HepG2 (cell line): ENCODE data around the gene KATNB1. TPM values are rescaled to one million over a fixed set of nuclear protein-coding genes. Genes with fewer than 3 reads are reported as not detected.
"Not testable (repeated sequence)": the region's sequence is repeated elsewhere in the genome, so short reads cannot be mapped to it uniquely, and the experiment has no call there.

ENCODE experiments used
- ATAC-seq: fragments of 200-7000 bp; cut with Tn5 transposase; 3 replicates; pipeline ENCODE4 v1.9.1; 2020; ENCODE audit warnings: mild to moderate bottlenecking, moderate library complexity
- BruUV-seq: library from RNA; stranded (reverse); fragments of 400-500 nt; replicated peaks from 2 replicates; lab custom pipeline; 2021; lab: Mats Ljungman, UMichigan
- CTCF ChIA-PET: fragments of 300-600 bp; formaldehyde crosslinking; extraction: SDS; loops from one replicate; lab custom pipeline; 2021; ENCODE audit warnings: low total read pairs, inconsistent platforms, low intra/inter-chr PET ratio; lab: Yijun Ruan, JAX
- POLR2A ChIA-PET: fragments of 350-600 bp; sonication (Branson Sonifier 250); formaldehyde crosslinking; loops from one replicate; lab custom pipeline; 2020; ENCODE audit warnings: antibody characterized with exemption, inconsistent platforms; lab: Yijun Ruan, JAX
- DNase-seq: peaks from one replicate; pipeline ENCODE4 v3.0.0-alpha.2; 2015; ENCODE audit warnings: low spot score
- FAIRE-seq: peaks from 3 replicates; lab custom pipeline; 2011; peaks lifted over from hg19 to GRCh38; lab: Jason Lieb, UNC
- H2AFZ ChIP-seq: one replicate; pipeline ENCODE4 v1.6.1; 2011; ENCODE audit warnings: low read length, inconsistent platforms
- H3K27ac ChIP-seq: fragments of 300-600 bp; 3 replicates; pipeline ENCODE4 v1.8.0; 2011; ENCODE audit warnings: mixed run types, mild to moderate bottlenecking, mixed read lengths, low read length, inconsistent platforms; ENCODE audit not compliant: insufficient read depth; ENCODE audit errors: extremely low read length
- H3K27me3 ChIP-seq, 2 experiments: fragments of 200-600 bp in 1 of 2; 2 replicates in 1 of 2; 3 replicates in 1 of 2; pipeline versions ENCODE4 v1.6.0 to v1.8.0; 2011; ENCODE audit warnings: low read length in 2 of 2, mild to moderate bottlenecking in 2 of 2, moderate library complexity in 2 of 2, inconsistent platforms in 1 of 2; ENCODE audit not compliant: insufficient read depth in 2 of 2, control insufficient read depth in 1 of 2
- H3K36me3 ChIP-seq, 2 experiments: fragments of 200-600 bp in 1 of 2; replicated peaks in 1 of 2; 2 replicates in 1 of 2; 3 replicates in 1 of 2; pipeline versions ENCODE4 v1.5.1 to v1.8.0; 2011; ENCODE audit warnings: low read length in 2 of 2, inconsistent platforms in 1 of 2; ENCODE audit not compliant: insufficient read depth in 2 of 2, control insufficient read depth in 1 of 2
- H3K4me1 ChIP-seq: 2 replicates; pipeline ENCODE4 v1.5.1; 2012; ENCODE audit warnings: low read length, inconsistent platforms; ENCODE audit not compliant: insufficient read depth
- H3K4me2 ChIP-seq: 2 replicates; pipeline ENCODE4 v1.6.0; 2011; ENCODE audit warnings: low read depth, low read length, inconsistent platforms
- H3K4me3 ChIP-seq, 3 experiments: fragments of 200-600 bp in 1 of 3; sonication (generic), shearing (Covaris generic) in 1 of 3; replicated peaks in 1 of 3; 2 replicates each; pipeline ENCODE4 v1.5.1; 2011 to 2016; ENCODE audit warnings: low read length in 3 of 3, inconsistent platforms in 2 of 3, low read depth in 2 of 3, mild to moderate bottlenecking in 2 of 3, control low read depth in 1 of 3, mixed read lengths in 1 of 3; ENCODE audit not compliant: insufficient read depth in 1 of 3
- H3K79me2 ChIP-seq: one replicate; pipeline ENCODE4 v1.6.1; 2011; ENCODE audit warnings: low read length, inconsistent platforms; ENCODE audit not compliant: insufficient read depth
- H3K9ac ChIP-seq: 2 replicates; pipeline ENCODE4 v1.6.0; 2011; ENCODE audit warnings: mild to moderate bottlenecking, low read depth, low read length, inconsistent platforms; ENCODE audit not compliant: insufficient read depth
- H3K9me3 ChIP-seq: 2 replicates; pipeline ENCODE4 v1.5.1; 2012; ENCODE audit warnings: mild to moderate bottlenecking, low read length
- H4K20me1 ChIP-seq: 2 replicates; pipeline ENCODE4 v1.6.0; 2011; ENCODE audit warnings: inconsistent platforms, mild to moderate bottlenecking, low read length, moderate library complexity; ENCODE audit not compliant: insufficient read depth
- GABPA ChIP-seq, 2 experiments: IDR thresholded peaks; 2 replicates each; pipeline ENCODE4 v1.6.1; 2011 to 2016; ENCODE audit warnings: low read depth in 2 of 2, low read length in 1 of 2, missing biosample characterization in 1 of 2, missing genetic modification characterization in 1 of 2
- ZNF720 ChIP-seq: sonication (generic); formaldehyde crosslinking; IDR thresholded peaks from 2 replicates; pipeline ENCODE4 v1.4.0; 2020; ENCODE audit warnings: missing genetic modification reagents
- WGBS: methylation state at CpG from one replicate; pipeline ENCODE4 v1.1.6; 2017; ENCODE audit warnings: low lambda C conversion rate; 5-methylcytosine and 5-hydroxymethylcytosine counted together
- in situ Hi-C: cut with HindIII; loops from 2 replicates; pipeline ENCODE4 v1.10.0; 2017; ENCODE audit warnings: low pct_unique_long_range_greater_than_20kb; ENCODE audit not compliant: extremely low pct_ligation_motif_present
- intact Hi-C: fragments of 100-400 bp; cut with micrococcal nuclease; formaldehyde crosslinking; loops from one replicate; pipeline ENCODE4 v1.10.0; 2022; ENCODE audit not compliant: unreplicated experiment
- polyA plus RNA-seq, 8 experiments: library from polyadenylated mRNA; depleted of rRNA in 3 of 8; stranded (reverse) in 7 of 8; unstranded in 1 of 8; fragments of >200 nt; fragmentation: Illumina TruSeq in 4 of 8; extraction: Trizol in 4 of 8; gene quantifications; 2 replicates each; pipeline versions ENCODE4 v1.2.1 to v1.2.3, GENCODE V29; 2011 to 2016; ENCODE audit warnings: low read depth in 4 of 8, missing spikeins in 1 of 8, mixed read lengths in 1 of 8; ENCODE audit not compliant: insufficient read depth in 1 of 8
- total RNA-seq, 5 experiments: library from RNA; depleted of rRNA; stranded (reverse); fragments of >200 nt; fragmentation: Illumina TruSeq; extraction: Trizol; gene quantifications; 2 replicates each; pipeline ENCODE4 v1.2.3, GENCODE V29; 2016; ENCODE audit warnings: low read depth in 1 of 5
- TF ChIP-seq, protein P1 (sequence below): sonication (generic); formaldehyde crosslinking; IDR thresholded peaks from 2 replicates; pipeline ENCODE4 v1.5.0; 2020; ENCODE audit warnings: mild to moderate bottlenecking, missing genetic modification reagents, moderate library complexity
- TF ChIP-seq, protein P2 (sequence below): sonication (generic); formaldehyde crosslinking; IDR thresholded peaks from 2 replicates; pipeline ENCODE4 v1.4.0; 2020; ENCODE audit warnings: missing genetic modification reagents

The KATNB1 gene
- total and polyA plus RNA-seq, 2 of the 13 experiments (the other 11 are each of a cell fraction or from before 2014, with no cell fraction given) = 31.5 to 43.5 TPM

DNA sequence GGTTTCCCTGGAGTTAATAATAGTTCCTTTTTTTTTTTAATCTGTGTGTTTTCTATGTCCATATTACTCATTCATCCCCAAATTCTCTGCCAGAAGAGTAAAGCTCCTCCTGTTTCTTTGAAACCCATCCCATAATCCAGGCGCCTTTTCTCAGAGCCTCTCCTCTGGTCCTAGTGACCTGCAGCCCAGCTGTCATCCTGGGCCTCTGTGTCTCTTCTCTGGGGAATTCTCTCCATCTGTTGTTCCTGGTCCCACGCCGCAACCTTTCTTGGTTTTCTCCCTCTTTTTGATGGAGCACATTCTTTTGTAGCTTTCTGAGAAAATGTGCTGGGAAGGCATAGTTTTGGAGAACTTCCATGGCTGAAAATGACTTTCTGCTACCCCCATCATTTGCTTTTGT is 10.2 kb downstream of the KATNB1 start:
- WGBS = 95% methylated on average over 3 of the region's 3 CpGs
- Histone ChIP-seq H3K4me1 (no peaks in the 10 kb centered on the region), H3K9ac (no peak overlapping the region), H2AFZ (no peak overlapping the region), H4K20me1 (no peaks in the 10 kb centered on the region), H3K27ac (no peak overlapping the region)
- ATAC-seq (no peak), DNase-seq (no peak)
- BruUV-seq = no TSS peak
- POLR2A ChIA-PET = no interaction called here
- CTCF ChIA-PET = no interaction called here
- TF ChIP-seq ZNF720 (CRISPR knock-in tag) (no peak), GABPA (IDR thresholded peaks at IDR 0.05; ENCODE audit: low read depth, low read length) (no peak), GABPA (CRISPR knock-in tag; IDR thresholded peaks at IDR 0.05; ENCODE audit: low read depth) (no peak)
- TF ChIP-seq, protein P1, sequence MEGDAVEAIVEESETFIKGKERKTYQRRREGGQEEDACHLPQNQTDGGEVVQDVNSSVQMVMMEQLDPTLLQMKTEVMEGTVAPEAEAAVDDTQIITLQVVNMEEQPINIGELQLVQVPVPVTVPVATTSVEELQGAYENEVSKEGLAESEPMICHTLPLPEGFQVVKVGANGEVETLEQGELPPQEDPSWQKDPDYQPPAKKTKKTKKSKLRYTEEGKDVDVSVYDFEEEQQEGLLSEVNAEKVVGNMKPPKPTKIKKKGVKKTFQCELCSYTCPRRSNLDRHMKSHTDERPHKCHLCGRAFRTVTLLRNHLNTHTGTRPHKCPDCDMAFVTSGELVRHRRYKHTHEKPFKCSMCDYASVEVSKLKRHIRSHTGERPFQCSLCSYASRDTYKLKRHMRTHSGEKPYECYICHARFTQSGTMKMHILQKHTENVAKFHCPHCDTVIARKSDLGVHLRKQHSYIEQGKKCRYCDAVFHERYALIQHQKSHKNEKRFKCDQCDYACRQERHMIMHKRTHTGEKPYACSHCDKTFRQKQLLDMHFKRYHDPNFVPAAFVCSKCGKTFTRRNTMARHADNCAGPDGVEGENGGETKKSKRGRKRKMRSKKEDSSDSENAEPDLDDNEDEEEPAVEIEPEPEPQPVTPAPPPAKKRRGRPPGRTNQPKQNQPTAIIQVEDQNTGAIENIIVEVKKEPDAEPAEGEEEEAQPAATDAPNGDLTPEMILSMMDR (CRISPR knock-in tag) = no peak
- TF ChIP-seq, protein P2, sequence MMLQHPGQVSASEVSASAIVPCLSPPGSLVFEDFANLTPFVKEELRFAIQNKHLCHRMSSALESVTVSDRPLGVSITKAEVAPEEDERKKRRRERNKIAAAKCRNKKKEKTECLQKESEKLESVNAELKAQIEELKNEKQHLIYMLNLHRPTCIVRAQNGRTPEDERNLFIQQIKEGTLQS = no peak
- TF ChIP-seq, all 625 proteins: peak for 0
- in situ Hi-C loops (no loop called here), intact Hi-C loops (no loop called here)
- H3K9me3 ChIP-seq = no peaks in the 10 kb centered on the region
- no peaks in the 10 kb centered on the region for H3K79me2 ChIP-seq
- H3K4me2 ChIP-seq = no peak overlapping the region
- peaks cover 12 to 32% of the 10 kb centered on the region in 2 experiments; a peak in 4 of 5 replicates for H3K36me3 ChIP-seq
- no peak for FAIRE-seq
- no peak overlapping the region for H3K4me3 ChIP-seq
- H3K27me3 ChIP-seq = no peaks in the 10 kb centered on the region

DNA sequence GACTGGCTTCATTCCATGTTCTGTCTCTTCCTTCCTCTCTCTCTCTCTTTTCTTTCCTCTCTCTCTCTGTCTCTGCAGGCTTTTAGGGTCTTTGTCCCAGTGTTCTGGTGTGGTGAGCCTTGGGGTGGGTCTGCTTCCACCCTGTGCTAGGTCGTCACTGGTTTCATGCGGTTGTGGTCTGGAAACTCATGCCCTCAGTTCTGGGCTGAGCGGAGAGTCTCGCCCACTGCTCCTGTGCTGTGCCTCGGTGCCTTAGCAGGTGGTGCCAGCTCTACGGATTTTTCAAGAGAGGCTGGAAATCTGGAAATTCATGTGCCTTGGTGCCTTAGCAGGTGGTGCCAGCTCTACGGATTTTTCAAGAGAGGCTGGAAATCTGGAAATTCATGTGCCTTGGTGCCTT is 10.7 kb downstream of the KATNB1 start:
- H4K20me1 ChIP-seq, BruUV-seq, H3K4me1 ChIP-seq, H3K79me2 ChIP-seq, H3K9ac ChIP-seq, H3K9me3 ChIP-seq, ATAC-seq, intact Hi-C loops, H3K4me3 ChIP-seq, CTCF ChIA-PET, in situ Hi-C loops, H3K27ac ChIP-seq, H3K27me3 ChIP-seq, POLR2A ChIA-PET, H2AFZ ChIP-seq, DNase-seq, H3K4me2 ChIP-seq, FAIRE-seq: not testable (repeated sequence)
- WGBS = 91% methylated on average over 7 of the region's 7 CpGs
- peaks cover 14 to 36% of the 10 kb centered on the region in 2 experiments; a peak in 4 of 5 replicates for H3K36me3 ChIP-seq
